Adipose tissue (tissue), 3 donors: ENCODE measurements around the gene IPMK. TPM values are rescaled to one million over a fixed set of nuclear protein-coding genes. Genes with fewer than 3 reads are reported as not detected.

ENCODE experiments used
- H3K27ac ChIP-seq: one replicate; pipeline ENCODE4 v1.5.1; 2013; ENCODE audit warnings: low read depth, low read length
- WGBS, 3 donors: extraction: QIAGEN DNeasy Blood & Tissue Kit; methylation state at CpG; one replicate each; pipeline ENCODE4 v1.1.7; 2013; 5-methylcytosine and 5-hydroxymethylcytosine counted together
- polyA plus RNA-seq, 3 donors: library from polyadenylated mRNA; stranded (reverse); fragments of 200-250 nt; gene quantifications; one replicate each; pipeline ENCODE4 v1.2.3, GENCODE V29; 2013
- donor health status: healthy with polysubstance abuse.
- donor health status: Bipolar disorder and iron deficiency.
- donor health status: healthy.

Gene IPMK
- 1 to 10 TPM; 1.4 to 6.3 (median 2.1) TPM for polyA plus RNA-seq

GRCh38 chr10:58267713-58268453 lies at the start of gene IPMK:
TSS of gene IPMK (minus strand) at chr10:58267894. CDS start at chr10:58267611, 283 bp downstream.
- peak within 1 kb of the TSS; percentile 91 for H3K27ac ChIP-seq
- 0 to 1% (median 1%) methylated on average over 51 to 75 of the region's 76 CpGs for WGBS, 3 donors

GRCh38 chr10:58316874-58317273 lies 49.2 kb upstream of the IPMK start:
- H3K27ac ChIP-seq, result no peak overlapping the region

- H3K27ac ChIP-seq, result no peak overlapping the region
Observed at GRCh38 chr10:58311026-58311425, 43.3 kb upstream of the IPMK start.

GRCh38 chr10:58307676-58308075 lies 40.0 kb upstream of the IPMK start:
- 90 to 95% (median 94%) methylated on average over 3 of the region's 3 CpGs for WGBS, 3 donors
- H3K27ac ChIP-seq, result no peak overlapping the region

- no peak overlapping the region for H3K27ac ChIP-seq
- WGBS, 3 donors, result 37 to 74% (median 56%) methylated on average over 4 of the region's 4 CpGs
Observed at GRCh38 chr10:58305821-58306220, 38.1 kb upstream of the IPMK start.

GRCh38 chr10:58304099-58304633 lies 36.5 kb upstream of the IPMK start:
- no peak overlapping the region for H3K27ac ChIP-seq
- WGBS, 3 donors, result 76 to 86% (median 85%) methylated on average over 3 of the region's 3 CpGs

GRCh38 chr10:58302254-58302653 lies 34.6 kb upstream of the IPMK start:
- H3K27ac ChIP-seq, result no peak overlapping the region
- 22 to 66% (median 65%) methylated on average over 2 of the region's 2 CpGs for WGBS, 3 donors

GRCh38 chr10:58300676-58301075 lies 33.0 kb upstream of the IPMK start:
- H3K27ac ChIP-seq, result no peak overlapping the region

- 10 to 19% (median 18%) methylated on average over 4 of the region's 4 CpGs for WGBS, 3 donors
- no peak overlapping the region for H3K27ac ChIP-seq
Observed at GRCh38 chr10:58299580-58299979, 31.9 kb upstream of the IPMK start.

GRCh38 chr10:58293989-58294388 lies 26.3 kb upstream of the IPMK start:
- no peak overlapping the region for H3K27ac ChIP-seq
- 73 to 79% (median 77%) methylated on average over 5 of the region's 5 CpGs for WGBS, 3 donors

GRCh38 chr10:58291538-58292174 lies 24.0 kb upstream of the IPMK start:
- WGBS, 3 donors, result 52 to 72% (median 64%) methylated on average over 5 of the region's 5 CpGs
- no peak overlapping the region for H3K27ac ChIP-seq

- 38 to 74% (median 41%) methylated on average over 3 of the region's 3 CpGs for WGBS, 3 donors
- no peak overlapping the region for H3K27ac ChIP-seq
Observed at GRCh38 chr10:58282615-58283014, 14.9 kb upstream of the IPMK start.

GRCh38 chr10:58281092-58281752 lies 13.5 kb upstream of the IPMK start:
- WGBS, 3 donors, result 60 to 86% (median 83%) methylated on average over 2 of the region's 2 CpGs
- no peak overlapping the region for H3K27ac ChIP-seq

- WGBS, 3 donors, result 89 to 94% (median 92%) methylated on average over 3 of the region's 3 CpGs
Observed at GRCh38 chr10:58280477-58280876, 12.8 kb upstream of the IPMK start.

GRCh38 chr10:58278962-58279307 lies 11.2 kb upstream of the IPMK start:
- 61 to 86% (median 85%) methylated on average over 1 of the region's 1 CpG for WGBS, 3 donors
- H3K27ac ChIP-seq, result no peak overlapping the region

More at GRCh38 chr10:58280477-58280876, 12.8 kb upstream of the IPMK start:
- H3K27ac ChIP-seq, result no peak overlapping the region

- no peak overlapping the region for H3K27ac ChIP-seq
- 73 to 94% (median 76%) methylated on average over 7 of the region's 7 CpGs for WGBS, 3 donors
Observed at GRCh38 chr10:58278274-58278961, 10.7 kb upstream of the IPMK start.

- H3K27ac ChIP-seq, result no peak overlapping the region
Observed at GRCh38 chr10:58275908-58276307, 8.2 kb upstream of the IPMK start.

GRCh38 chr10:58275261-58275660 lies 7.6 kb upstream of the IPMK start:
- 64 to 95% (median 87%) methylated on average over 2 of the region's 2 CpGs for WGBS, 3 donors

GRCh38 chr10:58269782-58270290 lies 2.1 kb upstream of the IPMK start:
- no peak overlapping the region for H3K27ac ChIP-seq
- 5 to 23% (median 17%) methylated on average over 12 of the region's 12 CpGs for WGBS, 3 donors

More at GRCh38 chr10:58275261-58275660, 7.6 kb upstream of the IPMK start:
- H3K27ac ChIP-seq, result no peak overlapping the region
